HEK293 (cell line): ENCODE measurements around the gene PNPLA2.
A peak's percentile ranks its signal among the peaks of the same experiment; 100 is the strongest.

Experiments used
- CTCF ChIA-PET: fragments of 350-600 bp; formaldehyde crosslinking; extraction: SDS; loops from one replicate; lab custom pipeline; 2021; ENCODE audit warnings: antibody characterized with exemption; lab: Yijun Ruan, JAX
- POLR2A ChIA-PET: fragments of 300-600 bp; formaldehyde crosslinking; extraction: SDS; loops from one replicate; lab custom pipeline; 2020; ENCODE audit warnings: antibody characterized with exemption, inconsistent platforms; lab: Yijun Ruan, JAX
- H3K27ac ChIP-seq: fragments of 200-500 bp; sonication (Bioruptor generic); 2 replicates; pipeline ENCODE4 v1.5.1; 2014; ENCODE audit warnings: low read depth, low read length, control low read depth, inconsistent platforms; ENCODE audit errors: extremely low read depth
- H3K36me3 ChIP-seq, 2 experiments: fragments of 200-500 bp in 1 of 2; sonication (Bioruptor generic) in 1 of 2; 1 replicate in 1 of 2; 2 replicates in 1 of 2; pipeline ENCODE4 v1.5.1; 2014 to 2017; ENCODE audit warnings: inconsistent platforms in 2 of 2, low read length in 2 of 2; ENCODE audit not compliant: control insufficient read depth in 2 of 2, insufficient read depth in 1 of 2
- H3K4me1 ChIP-seq: fragments of 200-500 bp; sonication (Bioruptor generic); 2 replicates; pipeline ENCODE4 v1.5.1; 2014; ENCODE audit warnings: mild to moderate bottlenecking, low read length, inconsistent platforms; ENCODE audit not compliant: control insufficient read depth, insufficient read depth
- H3K4me3 ChIP-seq: 2 replicates; pipeline ENCODE4 v1.5.1; 2011; ENCODE audit warnings: low read depth, mild to moderate bottlenecking, control low read depth, low read length, moderate library complexity
- H3K9me3 ChIP-seq: fragments of 200-500 bp; sonication (Bioruptor generic); 2 replicates; pipeline ENCODE4 v1.5.1; 2014; ENCODE audit warnings: low read depth, low read length, inconsistent platforms; ENCODE audit not compliant: control insufficient read depth, insufficient read depth
- GLIS1 ChIP-seq: fragments of 450-650 bp; formaldehyde crosslinking; IDR thresholded peaks from 2 replicates; pipeline ENCODE4 v1.5.1; 2016; ENCODE audit warnings: missing biosample characterization, missing genetic modification characterization
- GLIS2 ChIP-seq: fragments of 450-650 bp; formaldehyde crosslinking; IDR thresholded peaks from 2 replicates; pipeline ENCODE4 v1.5.1; 2016; ENCODE audit warnings: missing biosample characterization, missing genetic modification characterization
- KLF10 ChIP-seq: fragments of 450-650 bp; IDR thresholded peaks from 2 replicates; pipeline ENCODE4 v1.5.1; 2018; ENCODE audit warnings: missing biosample characterization, mild to moderate bottlenecking, missing genetic modification characterization
- OSR2 ChIP-seq: fragments of 450-650 bp; formaldehyde crosslinking; IDR thresholded peaks from 2 replicates; pipeline ENCODE4 v1.5.1; 2016; ENCODE audit warnings: missing biosample characterization, missing genetic modification characterization
- REPIN1 ChIP-seq: fragments of 450-650 bp; formaldehyde crosslinking; IDR thresholded peaks from 2 replicates; pipeline ENCODE4 v1.5.1; 2017; ENCODE audit warnings: missing biosample characterization, missing genetic modification characterization, low read depth
- SALL2 ChIP-seq: fragments of 450-650 bp; formaldehyde crosslinking; IDR thresholded peaks from 2 replicates; pipeline ENCODE4 v1.5.0; 2017; ENCODE audit warnings: missing biosample characterization, mild to moderate bottlenecking, missing genetic modification characterization, borderline replicate concordance
- SP2 ChIP-seq: fragments of 450-650 bp; formaldehyde crosslinking; IDR thresholded peaks from 2 replicates; pipeline ENCODE4 v1.5.1; 2016; ENCODE audit warnings: missing biosample characterization, missing genetic modification characterization
- ZBTB1 ChIP-seq: fragments of 450-650 bp; formaldehyde crosslinking; IDR thresholded peaks from 2 replicates; pipeline ENCODE4 v1.5.1; 2016; ENCODE audit warnings: missing biosample characterization, missing genetic modification characterization
- ZIC2 ChIP-seq: fragments of 450-650 bp; formaldehyde crosslinking; IDR thresholded peaks from 2 replicates; pipeline ENCODE4 v1.5.1; 2016; ENCODE audit warnings: missing biosample characterization, missing genetic modification characterization
- ZNF335 ChIP-seq: fragments of 450-650 bp; formaldehyde crosslinking; conservative IDR thresholded peaks from 2 replicates; pipeline ENCODE4 v1.5.1; 2016; ENCODE audit warnings: missing biosample characterization, missing genetic modification characterization
- ZNF341 ChIP-seq: fragments of 450-650 bp; formaldehyde crosslinking; IDR thresholded peaks from 2 replicates; pipeline ENCODE4; 2016; ENCODE audit warnings: low read depth, missing biosample characterization, missing genetic modification characterization
- ZNF423 ChIP-seq: fragments of 450-650 bp; formaldehyde crosslinking; IDR thresholded peaks from 2 replicates; pipeline ENCODE4 v1.5.1; 2016; ENCODE audit warnings: missing biosample characterization, missing genetic modification characterization
- ZNF600 ChIP-seq: fragments of 450-650 bp; formaldehyde crosslinking; IDR thresholded peaks from 2 replicates; pipeline ENCODE4 v1.5.1; 2016; ENCODE audit warnings: missing biosample characterization, missing genetic modification characterization
- ZNF660 ChIP-seq: fragments of 450-650 bp; IDR thresholded peaks from 2 replicates; pipeline ENCODE4 v1.5.1; 2018; ENCODE audit warnings: missing biosample characterization, mild to moderate bottlenecking, missing genetic modification characterization
- ZXDB ChIP-seq: fragments of 450-650 bp; formaldehyde crosslinking; IDR thresholded peaks from 2 replicates; pipeline ENCODE4 v1.5.1; 2016; ENCODE audit warnings: missing biosample characterization, missing genetic modification characterization
- TF ChIP-seq, protein P1 (sequence below): fragments of 450-650 bp; formaldehyde crosslinking; IDR thresholded peaks from 2 replicates; pipeline ENCODE4 v1.5.1; 2016; ENCODE audit warnings: missing biosample characterization, missing genetic modification characterization
- TF ChIP-seq, protein P2 (sequence below): fragments of 450-650 bp; formaldehyde crosslinking; IDR thresholded peaks from 2 replicates; pipeline ENCODE4 v1.5.1; 2016; ENCODE audit warnings: missing biosample characterization, missing genetic modification characterization
- TF ChIP-seq, protein P3 (sequence below): fragments of 450-650 bp; formaldehyde crosslinking; IDR thresholded peaks from 2 replicates; pipeline ENCODE4 v1.5.1; 2017; ENCODE audit warnings: missing biosample characterization, missing genetic modification characterization
- TF ChIP-seq, protein P4 (sequence below): fragments of 450-650 bp; formaldehyde crosslinking; IDR thresholded peaks from 2 replicates; pipeline ENCODE4; 2016; ENCODE audit warnings: missing biosample characterization, missing genetic modification characterization
- TF ChIP-seq, protein P5 (sequence below): fragments of 450-650 bp; formaldehyde crosslinking; IDR thresholded peaks from 2 replicates; pipeline ENCODE4 v1.5.1; 2016; ENCODE audit warnings: missing biosample characterization, missing genetic modification characterization
- TF ChIP-seq, protein P6 (sequence below): fragments of 450-650 bp; formaldehyde crosslinking; IDR thresholded peaks from 2 replicates; pipeline ENCODE4 v1.5.1; 2016; ENCODE audit warnings: missing biosample characterization, missing genetic modification characterization

The PNPLA2 gene

DNA sequence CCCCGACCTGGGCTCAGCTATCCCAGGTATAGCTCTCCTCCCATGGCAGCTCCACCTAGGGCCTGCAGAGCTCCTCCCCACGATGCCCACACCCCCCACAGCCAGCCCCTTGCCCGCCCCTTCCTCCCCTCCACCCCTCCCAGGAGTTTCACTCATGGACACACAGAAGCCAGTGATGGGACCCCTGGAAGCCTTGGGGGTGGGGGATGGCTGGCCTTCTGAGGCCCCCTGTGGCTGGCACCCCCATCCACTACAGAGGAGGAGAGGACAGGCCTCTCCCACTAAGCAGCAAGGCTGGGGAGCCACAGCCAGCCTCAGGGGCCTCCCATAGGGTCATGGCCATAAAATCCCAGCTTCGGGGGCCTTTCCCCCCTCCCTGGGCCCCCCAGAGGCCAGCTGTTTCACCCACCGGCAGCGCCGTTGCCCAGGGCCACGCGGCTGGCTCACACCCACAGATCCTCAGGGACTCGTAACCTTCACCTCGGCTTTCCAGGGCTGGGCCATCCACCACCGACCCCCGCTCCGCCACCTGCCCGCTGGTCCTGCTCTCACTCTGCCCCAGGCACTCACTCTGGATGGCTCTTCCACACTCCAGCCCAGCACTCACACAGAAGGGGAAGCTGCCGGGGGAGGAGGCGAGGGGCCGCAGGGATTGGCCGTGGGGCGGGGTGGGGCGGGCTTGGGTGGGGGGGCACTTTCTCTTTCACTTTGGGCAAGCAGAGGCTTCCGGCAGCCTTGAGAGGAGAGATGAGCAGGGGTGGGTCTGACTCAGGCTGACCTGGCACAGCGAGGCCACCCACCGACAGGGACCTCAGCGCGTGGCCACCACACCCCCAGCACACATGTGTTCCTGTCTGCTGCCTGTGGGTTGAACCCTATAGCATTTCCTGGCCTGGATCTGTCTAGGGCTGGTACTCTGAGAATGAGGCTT lies 22.8 kb upstream of the PNPLA2 start:
- peak overlapping the region; percentile 8 for H3K4me3 ChIP-seq
- ChIA-PET CTCF (interaction anchor here (0.6 to 0.9 kb wide), 3 partner anchors 12 to 68 kb away, joined by 3 to 4 read pairs (median 3); no protein-coding TSS in a partner anchor), POLR2A (interaction anchor here (0.5 to 1.8 kb wide), 11 partner anchors 14 to 260 kb away, joined by 3 to 10 read pairs (median 4); partner anchors contain the start of genes HRAS, PNPLA2, RPLP2 and TSPAN4)
- no peak for TF ChIP-seq ZNF660
- no peak for TF ChIP-seq REPIN1 (tag by site-specific recombination)
- TF ChIP-seq, protein P1, sequence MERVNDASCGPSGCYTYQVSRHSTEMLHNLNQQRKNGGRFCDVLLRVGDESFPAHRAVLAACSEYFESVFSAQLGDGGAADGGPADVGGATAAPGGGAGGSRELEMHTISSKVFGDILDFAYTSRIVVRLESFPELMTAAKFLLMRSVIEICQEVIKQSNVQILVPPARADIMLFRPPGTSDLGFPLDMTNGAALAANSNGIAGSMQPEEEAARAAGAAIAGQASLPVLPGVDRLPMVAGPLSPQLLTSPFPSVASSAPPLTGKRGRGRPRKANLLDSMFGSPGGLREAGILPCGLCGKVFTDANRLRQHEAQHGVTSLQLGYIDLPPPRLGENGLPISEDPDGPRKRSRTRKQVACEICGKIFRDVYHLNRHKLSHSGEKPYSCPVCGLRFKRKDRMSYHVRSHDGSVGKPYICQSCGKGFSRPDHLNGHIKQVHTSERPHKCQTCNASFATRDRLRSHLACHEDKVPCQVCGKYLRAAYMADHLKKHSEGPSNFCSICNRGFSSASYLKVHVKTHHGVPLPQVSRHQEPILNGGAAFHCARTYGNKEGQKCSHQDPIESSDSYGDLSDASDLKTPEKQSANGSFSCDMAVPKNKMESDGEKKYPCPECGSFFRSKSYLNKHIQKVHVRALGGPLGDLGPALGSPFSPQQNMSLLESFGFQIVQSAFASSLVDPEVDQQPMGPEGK (tag by site-specific recombination): peak; percentile 91; the same call in 1 of the 2 replicates
- peak; percentile 60 for TF ChIP-seq GLIS2 (tag by site-specific recombination)
- no peak for TF ChIP-seq ZBTB1
- TF ChIP-seq, protein P2, sequence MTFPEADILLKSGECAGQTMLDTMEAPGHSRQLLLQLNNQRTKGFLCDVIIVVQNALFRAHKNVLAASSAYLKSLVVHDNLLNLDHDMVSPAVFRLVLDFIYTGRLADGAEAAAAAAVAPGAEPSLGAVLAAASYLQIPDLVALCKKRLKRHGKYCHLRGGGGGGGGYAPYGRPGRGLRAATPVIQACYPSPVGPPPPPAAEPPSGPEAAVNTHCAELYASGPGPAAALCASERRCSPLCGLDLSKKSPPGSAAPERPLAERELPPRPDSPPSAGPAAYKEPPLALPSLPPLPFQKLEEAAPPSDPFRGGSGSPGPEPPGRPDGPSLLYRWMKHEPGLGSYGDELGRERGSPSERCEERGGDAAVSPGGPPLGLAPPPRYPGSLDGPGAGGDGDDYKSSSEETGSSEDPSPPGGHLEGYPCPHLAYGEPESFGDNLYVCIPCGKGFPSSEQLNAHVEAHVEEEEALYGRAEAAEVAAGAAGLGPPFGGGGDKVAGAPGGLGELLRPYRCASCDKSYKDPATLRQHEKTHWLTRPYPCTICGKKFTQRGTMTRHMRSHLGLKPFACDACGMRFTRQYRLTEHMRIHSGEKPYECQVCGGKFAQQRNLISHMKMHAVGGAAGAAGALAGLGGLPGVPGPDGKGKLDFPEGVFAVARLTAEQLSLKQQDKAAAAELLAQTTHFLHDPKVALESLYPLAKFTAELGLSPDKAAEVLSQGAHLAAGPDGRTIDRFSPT (tag by site-specific recombination): no peak
- TF ChIP-seq, protein P3, sequence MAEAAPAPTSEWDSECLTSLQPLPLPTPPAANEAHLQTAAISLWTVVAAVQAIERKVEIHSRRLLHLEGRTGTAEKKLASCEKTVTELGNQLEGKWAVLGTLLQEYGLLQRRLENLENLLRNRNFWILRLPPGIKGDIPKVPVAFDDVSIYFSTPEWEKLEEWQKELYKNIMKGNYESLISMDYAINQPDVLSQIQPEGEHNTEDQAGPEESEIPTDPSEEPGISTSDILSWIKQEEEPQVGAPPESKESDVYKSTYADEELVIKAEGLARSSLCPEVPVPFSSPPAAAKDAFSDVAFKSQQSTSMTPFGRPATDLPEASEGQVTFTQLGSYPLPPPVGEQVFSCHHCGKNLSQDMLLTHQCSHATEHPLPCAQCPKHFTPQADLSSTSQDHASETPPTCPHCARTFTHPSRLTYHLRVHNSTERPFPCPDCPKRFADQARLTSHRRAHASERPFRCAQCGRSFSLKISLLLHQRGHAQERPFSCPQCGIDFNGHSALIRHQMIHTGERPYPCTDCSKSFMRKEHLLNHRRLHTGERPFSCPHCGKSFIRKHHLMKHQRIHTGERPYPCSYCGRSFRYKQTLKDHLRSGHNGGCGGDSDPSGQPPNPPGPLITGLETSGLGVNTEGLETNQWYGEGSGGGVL (tag by site-specific recombination): peak; percentile 62; the same call in 1 of the 2 replicates
- 0 out of 2 replicates have a peak, but pooled peaks have one; percentile 32 for TF ChIP-seq ZNF423
- TF ChIP-seq SP2 (tag by site-specific recombination): peak; percentile 23; the same call in 1 of the 2 replicates
- TF ChIP-seq ZNF600 (tag by site-specific recombination): peak; percentile 84
- peak; percentile 17; the same call in 1 of the 2 replicates for TF ChIP-seq KLF10 (tag by site-specific recombination)
- TF ChIP-seq GLIS1 (tag by site-specific recombination): peak; percentile 98
- no peak for TF ChIP-seq ZXDB (tag by site-specific recombination)
- peak; percentile 24; the same call in 1 of the 2 replicates for TF ChIP-seq OSR2 (tag by site-specific recombination)
- TF ChIP-seq SALL2 (tag by site-specific recombination): no peak
- TF ChIP-seq, protein P4, sequence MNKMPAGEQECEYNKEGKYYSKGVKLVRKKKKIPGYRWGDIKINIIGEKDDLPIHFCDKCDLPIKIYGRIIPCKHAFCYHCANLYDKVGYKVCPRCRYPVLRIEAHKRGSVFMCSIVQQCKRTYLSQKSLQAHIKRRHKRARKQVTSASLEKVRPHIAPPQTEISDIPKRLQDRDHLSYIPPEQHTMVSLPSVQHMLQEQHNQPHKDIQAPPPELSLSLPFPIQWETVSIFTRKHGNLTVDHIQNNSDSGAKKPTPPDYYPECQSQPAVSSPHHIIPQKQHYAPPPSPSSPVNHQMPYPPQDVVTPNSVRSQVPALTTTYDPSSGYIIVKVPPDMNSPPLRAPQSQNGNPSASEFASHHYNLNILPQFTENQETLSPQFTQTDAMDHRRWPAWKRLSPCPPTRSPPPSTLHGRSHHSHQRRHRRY: no peak
- TF ChIP-seq, protein P5, sequence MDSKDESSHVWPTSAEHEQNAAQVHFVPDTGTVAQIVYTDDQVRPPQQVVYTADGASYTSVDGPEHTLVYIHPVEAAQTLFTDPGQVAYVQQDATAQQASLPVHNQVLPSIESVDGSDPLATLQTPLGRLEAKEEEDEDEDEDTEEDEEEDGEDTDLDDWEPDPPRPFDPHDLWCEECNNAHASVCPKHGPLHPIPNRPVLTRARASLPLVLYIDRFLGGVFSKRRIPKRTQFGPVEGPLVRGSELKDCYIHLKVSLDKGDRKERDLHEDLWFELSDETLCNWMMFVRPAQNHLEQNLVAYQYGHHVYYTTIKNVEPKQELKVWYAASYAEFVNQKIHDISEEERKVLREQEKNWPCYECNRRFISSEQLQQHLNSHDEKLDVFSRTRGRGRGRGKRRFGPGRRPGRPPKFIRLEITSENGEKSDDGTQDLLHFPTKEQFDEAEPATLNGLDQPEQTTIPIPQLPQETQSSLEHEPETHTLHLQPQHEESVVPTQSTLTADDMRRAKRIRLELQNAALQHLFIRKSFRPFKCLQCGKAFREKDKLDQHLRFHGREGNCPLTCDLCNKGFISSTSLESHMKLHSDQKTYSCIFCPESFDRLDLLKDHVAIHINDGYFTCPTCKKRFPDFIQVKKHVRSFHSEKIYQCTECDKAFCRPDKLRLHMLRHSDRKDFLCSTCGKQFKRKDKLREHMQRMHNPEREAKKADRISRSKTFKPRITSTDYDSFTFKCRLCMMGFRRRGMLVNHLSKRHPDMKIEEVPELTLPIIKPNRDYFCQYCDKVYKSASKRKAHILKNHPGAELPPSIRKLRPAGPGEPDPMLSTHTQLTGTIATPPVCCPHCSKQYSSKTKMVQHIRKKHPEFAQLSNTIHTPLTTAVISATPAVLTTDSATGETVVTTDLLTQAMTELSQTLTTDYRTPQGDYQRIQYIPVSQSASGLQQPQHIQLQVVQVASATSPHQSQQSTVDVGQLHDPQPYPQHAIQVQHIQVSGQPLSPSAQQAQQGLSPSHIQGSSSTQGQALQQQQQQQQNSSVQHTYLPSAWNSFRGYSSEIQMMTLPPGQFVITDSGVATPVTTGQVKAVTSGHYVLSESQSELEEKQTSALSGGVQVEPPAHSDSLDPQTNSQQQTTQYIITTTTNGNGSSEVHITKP: peak; percentile 77; the same call in 1 of the 2 replicates
- peak; percentile 93 for TF ChIP-seq ZNF341
- TF ChIP-seq, protein P6, sequence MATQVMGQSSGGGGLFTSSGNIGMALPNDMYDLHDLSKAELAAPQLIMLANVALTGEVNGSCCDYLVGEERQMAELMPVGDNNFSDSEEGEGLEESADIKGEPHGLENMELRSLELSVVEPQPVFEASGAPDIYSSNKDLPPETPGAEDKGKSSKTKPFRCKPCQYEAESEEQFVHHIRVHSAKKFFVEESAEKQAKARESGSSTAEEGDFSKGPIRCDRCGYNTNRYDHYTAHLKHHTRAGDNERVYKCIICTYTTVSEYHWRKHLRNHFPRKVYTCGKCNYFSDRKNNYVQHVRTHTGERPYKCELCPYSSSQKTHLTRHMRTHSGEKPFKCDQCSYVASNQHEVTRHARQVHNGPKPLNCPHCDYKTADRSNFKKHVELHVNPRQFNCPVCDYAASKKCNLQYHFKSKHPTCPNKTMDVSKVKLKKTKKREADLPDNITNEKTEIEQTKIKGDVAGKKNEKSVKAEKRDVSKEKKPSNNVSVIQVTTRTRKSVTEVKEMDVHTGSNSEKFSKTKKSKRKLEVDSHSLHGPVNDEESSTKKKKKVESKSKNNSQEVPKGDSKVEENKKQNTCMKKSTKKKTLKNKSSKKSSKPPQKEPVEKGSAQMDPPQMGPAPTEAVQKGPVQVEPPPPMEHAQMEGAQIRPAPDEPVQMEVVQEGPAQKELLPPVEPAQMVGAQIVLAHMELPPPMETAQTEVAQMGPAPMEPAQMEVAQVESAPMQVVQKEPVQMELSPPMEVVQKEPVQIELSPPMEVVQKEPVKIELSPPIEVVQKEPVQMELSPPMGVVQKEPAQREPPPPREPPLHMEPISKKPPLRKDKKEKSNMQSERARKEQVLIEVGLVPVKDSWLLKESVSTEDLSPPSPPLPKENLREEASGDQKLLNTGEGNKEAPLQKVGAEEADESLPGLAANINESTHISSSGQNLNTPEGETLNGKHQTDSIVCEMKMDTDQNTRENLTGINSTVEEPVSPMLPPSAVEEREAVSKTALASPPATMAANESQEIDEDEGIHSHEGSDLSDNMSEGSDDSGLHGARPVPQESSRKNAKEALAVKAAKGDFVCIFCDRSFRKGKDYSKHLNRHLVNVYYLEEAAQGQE (tag by site-specific recombination): no peak
- peak; percentile 82 for TF ChIP-seq ZNF335 (tag by site-specific recombination)
- TF ChIP-seq ZIC2 (tag by site-specific recombination): peak; percentile 78

More for the DNA sequence above, 22.8 kb upstream of the PNPLA2 start:
- H3K36me3 ChIP-seq: peaks cover 0 to 54% of the 10 kb centered on the region in 2 experiments; a peak in 1 of 3 replicates
- peak overlapping the region; percentile 31; the same call in 1 of the 2 replicates for H3K27ac ChIP-seq
- peaks cover 6% of the 10 kb centered on the region for H3K4me1 ChIP-seq
- no peaks in the 10 kb centered on the region for H3K9me3 ChIP-seq
